Endothelial cell (in vitro differentiated cells): Measurements from ENCODE around the gene NTN1. TPM values are rescaled to one million over a fixed set of nuclear protein-coding genes. Genes with fewer than 3 reads are reported as not detected.

Source experiments
- DNase-seq: peaks from one replicate; pipeline ENCODE4 v3.0.0; 2021; ENCODE audit warnings: low spot score
- H3K27ac Mint-ChIP-seq: one replicate; pipeline ENCODE4 v1.8.0; 2021; ENCODE audit warnings: mixed read lengths, inconsistent platforms; ENCODE audit not compliant: unreplicated experiment
- H3K27me3 Mint-ChIP-seq: one replicate; pipeline ENCODE4 v1.8.0; 2021; ENCODE audit warnings: mild to moderate bottlenecking, moderate library complexity, mixed read lengths, inconsistent platforms; ENCODE audit not compliant: unreplicated experiment
- H3K36me3 Mint-ChIP-seq: one replicate; pipeline ENCODE4 v1.8.0; 2021; ENCODE audit warnings: mild to moderate bottlenecking, low read depth, mixed read lengths, inconsistent platforms; ENCODE audit not compliant: unreplicated experiment
- H3K4me1 Mint-ChIP-seq: one replicate; pipeline ENCODE4 v1.8.0; 2021; ENCODE audit warnings: mild to moderate bottlenecking, mixed read lengths, inconsistent platforms; ENCODE audit not compliant: unreplicated experiment
- H3K4me3 Mint-ChIP-seq: one replicate; pipeline ENCODE4 v1.8.0; 2021; ENCODE audit warnings: mild to moderate bottlenecking, mixed read lengths, inconsistent platforms; ENCODE audit not compliant: unreplicated experiment
- H3K9me3 Mint-ChIP-seq: one replicate; pipeline ENCODE4 v1.8.0; 2021; ENCODE audit warnings: mixed read lengths, inconsistent platforms; ENCODE audit not compliant: unreplicated experiment
- CTCF ChIP-seq: fragments of 200-600 bp; sonication (generic); IDR thresholded peaks from one replicate; pipeline ENCODE4 v1.5.0; 2021; ENCODE audit warnings: antibody characterized with exemption; ENCODE audit not compliant: unreplicated experiment
- total RNA-seq: library from RNA; stranded (reverse); fragmentation: NEBNext Ultra II Directional; extraction: Animal tissue kit (Norgen Biotek cat#: 25700); gene quantifications from one replicate; pipeline ENCODE4 v1.2.1, GENCODE V29; 2021; ENCODE audit not compliant: unreplicated experiment

Gene NTN1
- total RNA-seq, 1 donor from 2014 or later, result 6.6 TPM

GRCh38 chr17:9229160-9229825, 208.0 kb downstream of the NTN1 start:
- H3K4me1 Mint-ChIP-seq, result peaks cover 14% of the 10 kb centered on the region
- peak overlapping the region; percentile 33 for H3K4me3 Mint-ChIP-seq
- H3K9me3 Mint-ChIP-seq, result no peaks in the 10 kb centered on the region
- no peak overlapping the region for H3K27ac Mint-ChIP-seq
- DNase-seq, result no peak
- no peaks in the 10 kb centered on the region for H3K36me3 Mint-ChIP-seq
- H3K27me3 Mint-ChIP-seq, result peaks cover 13% of the 10 kb centered on the region
- no peak for TF ChIP-seq CTCF

GRCh38 chr17:9229826-9230201, 208.5 kb downstream of the NTN1 start:
- H3K4me1 Mint-ChIP-seq, result peaks cover 14% of the 10 kb centered on the region
- no peaks in the 10 kb centered on the region for H3K36me3 Mint-ChIP-seq
- H3K9me3 Mint-ChIP-seq, result no peaks in the 10 kb centered on the region
- no peak for TF ChIP-seq CTCF
- no peak for DNase-seq
- peaks cover 13% of the 10 kb centered on the region for H3K27me3 Mint-ChIP-seq
- peak overlapping the region; percentile 33 for H3K4me3 Mint-ChIP-seq
- peak overlapping the region; percentile 33 for H3K27ac Mint-ChIP-seq

GRCh38 chr17:9230346-9230745, 209.0 kb downstream of the NTN1 start:
- Mint-ChIP-seq H3K36me3 (no peaks in the 10 kb centered on the region), H3K27ac (peak overlapping the region; percentile 33), H3K9me3 (no peaks in the 10 kb centered on the region), H3K4me1 (peaks cover 14% of the 10 kb centered on the region), H3K27me3 (peaks cover 13% of the 10 kb centered on the region), H3K4me3 (no peak overlapping the region)
- DNase-seq, result no peak
- TF ChIP-seq CTCF, result no peak

- DNase-seq, result no peak
- no peaks in the 10 kb centered on the region for H3K36me3 Mint-ChIP-seq
- no peak overlapping the region for H3K4me3 Mint-ChIP-seq
- no peak overlapping the region for H3K27ac Mint-ChIP-seq
- H3K9me3 Mint-ChIP-seq, result no peaks in the 10 kb centered on the region
- H3K4me1 Mint-ChIP-seq, result peaks cover 14% of the 10 kb centered on the region
- no peak for TF ChIP-seq CTCF
- peaks cover 14% of the 10 kb centered on the region for H3K27me3 Mint-ChIP-seq
Measured at GRCh38 chr17:9230861-9231260, 209.6 kb downstream of the NTN1 start.

- Mint-ChIP-seq H3K9me3 (no peaks in the 10 kb centered on the region), H3K27ac (no peak overlapping the region)
Measured at GRCh38 chr17:9231449-9232154, 210.3 kb downstream of the NTN1 start.

More at GRCh38 chr17:9231449-9232154, 210.3 kb downstream of the NTN1 start:
- no peak for TF ChIP-seq CTCF
- Mint-ChIP-seq H3K4me3 (no peak overlapping the region), H3K36me3 (no peaks in the 10 kb centered on the region), H3K4me1 (peaks cover 14% of the 10 kb centered on the region), H3K27me3 (peaks cover 19% of the 10 kb centered on the region)
- DNase-seq, result no peak
